Measurements from ENCODE around the gene HDGFL1.

HDGFL1 gene

DNA sequence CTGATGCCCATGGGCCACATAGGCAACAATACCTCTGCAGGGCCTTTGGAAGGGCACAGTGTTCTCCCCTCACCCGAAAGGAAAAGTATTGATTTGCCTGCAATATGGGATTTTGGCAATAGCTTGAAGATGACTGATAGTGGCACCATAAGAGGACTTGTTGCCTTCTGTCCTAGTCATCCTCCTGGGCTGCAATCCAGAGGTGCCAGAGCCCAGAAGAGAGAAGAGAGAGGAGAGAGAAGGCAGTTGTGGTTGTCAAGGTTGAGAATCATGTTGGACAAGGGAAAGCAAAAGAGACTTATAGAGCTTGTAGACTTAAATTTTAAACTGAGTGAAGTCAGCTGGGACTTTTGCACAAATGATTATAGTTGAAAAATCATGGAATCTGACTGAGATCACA lies 14.6 kb downstream of the HDGFL1 start:
- no peak overlapping the region for H3K4me3 ChIP-seq (ENCODE audit: low read depth in 1 of 2, low read length in 2 of 2)
- no peaks in the 10 kb centered on the region for H3K36me3 ChIP-seq (ENCODE audit: control insufficient read depth in 1 of 2, insufficient read depth in 2 of 2, low read length in 2 of 2)
- no peak overlapping the region for H3K27ac ChIP-seq (ENCODE audit: low read depth, low read length)
- H3K27me3 ChIP-seq (ENCODE audit: control insufficient read depth in 1 of 2, insufficient read depth in 2 of 2, low read length in 2 of 2), result no peaks in the 10 kb centered on the region
- no peaks in the 10 kb centered on the region for H3K9me3 ChIP-seq (ENCODE audit: control insufficient read depth in 1 of 2, low read length in 2 of 2)
- no peaks in the 10 kb centered on the region for H3K4me1 ChIP-seq (ENCODE audit: control insufficient read depth in 1 of 2, insufficient read depth in 2 of 2, low read length in 2 of 2)
- no peak overlapping the region for H3K9ac ChIP-seq (ENCODE audit: low read depth in 1 of 2, low read length in 2 of 2)

DNA sequence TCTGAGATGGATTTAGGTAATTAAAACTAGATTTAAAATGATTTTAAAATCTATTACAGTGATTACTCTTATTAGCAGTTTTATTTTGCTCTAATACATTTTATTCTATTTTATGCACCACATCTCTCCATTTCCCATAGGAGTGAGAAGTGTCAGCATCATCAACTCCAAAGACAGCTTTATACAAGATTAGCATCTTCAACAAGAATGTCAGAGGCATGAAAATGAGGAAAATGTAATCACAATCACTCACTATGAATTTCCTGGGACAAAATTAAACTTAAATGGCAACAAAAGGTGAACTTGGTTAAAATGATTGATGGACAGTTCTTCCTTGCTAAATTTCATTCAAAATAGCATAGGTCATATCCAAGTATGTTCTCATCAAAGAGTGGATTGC lies 19.8 kb downstream of the HDGFL1 start:
- no peaks in the 10 kb centered on the region for H3K27me3 ChIP-seq (ENCODE audit: control insufficient read depth in 1 of 2, insufficient read depth in 2 of 2, low read length in 2 of 2)
- H3K4me3 ChIP-seq (ENCODE audit: low read depth in 1 of 2, low read length in 2 of 2), result no peak overlapping the region
- no peaks in the 10 kb centered on the region for H3K36me3 ChIP-seq (ENCODE audit: control insufficient read depth in 1 of 2, insufficient read depth in 2 of 2, low read length in 2 of 2)
- H3K9ac ChIP-seq (ENCODE audit: low read depth in 1 of 2, low read length in 2 of 2), result no peak overlapping the region
- H3K4me1 ChIP-seq (ENCODE audit: control insufficient read depth in 1 of 2, insufficient read depth in 2 of 2, low read length in 2 of 2), result no peaks in the 10 kb centered on the region
- no peaks in the 10 kb centered on the region for H3K9me3 ChIP-seq (ENCODE audit: control insufficient read depth in 1 of 2, low read length in 2 of 2)
- H3K27ac ChIP-seq (ENCODE audit: low read depth, low read length), result no peak overlapping the region

DNA sequence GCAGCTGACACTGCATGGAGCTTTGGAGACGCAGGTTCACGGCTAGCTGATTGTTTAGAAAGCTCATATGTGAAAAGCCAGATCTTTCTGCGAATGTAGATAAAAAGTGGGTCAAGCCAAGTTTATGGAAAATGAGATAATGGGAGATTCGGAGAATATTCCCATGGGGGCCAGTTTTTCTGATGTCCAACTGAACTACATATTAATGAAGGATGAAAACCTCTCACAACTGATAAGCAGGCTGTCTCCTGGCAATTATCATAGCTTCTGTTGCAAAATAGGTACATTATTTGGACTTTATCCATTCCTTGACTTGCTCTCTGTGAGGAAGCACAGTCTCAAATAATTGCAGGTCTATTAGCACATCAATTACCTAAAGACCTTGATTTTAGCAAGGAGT lies 21.1 kb downstream of the HDGFL1 start:
- H3K27me3 ChIP-seq (ENCODE audit: control insufficient read depth in 1 of 2, insufficient read depth in 2 of 2, low read length in 2 of 2), result no peaks in the 10 kb centered on the region
- H3K27ac ChIP-seq (ENCODE audit: low read depth, low read length), result no peak overlapping the region
- H3K4me3 ChIP-seq (ENCODE audit: low read depth in 1 of 2, low read length in 2 of 2), result no peak overlapping the region
- no peaks in the 10 kb centered on the region for H3K36me3 ChIP-seq (ENCODE audit: control insufficient read depth in 1 of 2, insufficient read depth in 2 of 2, low read length in 2 of 2)
- H3K4me1 ChIP-seq (ENCODE audit: control insufficient read depth in 1 of 2, insufficient read depth in 2 of 2, low read length in 2 of 2), result no peaks in the 10 kb centered on the region
- H3K9me3 ChIP-seq (ENCODE audit: control insufficient read depth in 1 of 2, low read length in 2 of 2), result no peaks in the 10 kb centered on the region
- no peak overlapping the region for H3K9ac ChIP-seq (ENCODE audit: low read depth in 1 of 2, low read length in 2 of 2)

DNA sequence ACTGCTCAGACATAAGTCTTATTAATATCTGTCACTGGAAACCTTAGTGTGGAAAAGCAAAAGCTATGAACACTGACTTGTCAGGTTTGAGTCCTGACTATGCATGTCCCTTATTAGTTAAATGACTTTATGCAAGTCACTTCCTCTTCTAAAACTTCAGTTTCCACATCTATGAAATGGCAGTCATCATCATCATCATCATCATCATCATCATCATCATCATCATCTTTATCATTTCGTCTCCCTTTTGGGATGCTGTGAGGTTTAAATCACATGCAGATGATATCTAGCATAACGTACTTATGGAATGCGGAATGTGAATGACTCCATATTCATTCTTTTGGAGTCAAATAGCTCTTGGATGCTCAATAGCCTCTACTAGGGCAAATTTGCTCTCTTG lies 24.5 kb downstream of the HDGFL1 start:
- no peaks in the 10 kb centered on the region for H3K27me3 ChIP-seq (ENCODE audit: control insufficient read depth in 1 of 2, insufficient read depth in 2 of 2, low read length in 2 of 2)
- H3K36me3 ChIP-seq (ENCODE audit: control insufficient read depth in 1 of 2, insufficient read depth in 2 of 2, low read length in 2 of 2), result no peaks in the 10 kb centered on the region
- H3K4me1 ChIP-seq (ENCODE audit: control insufficient read depth in 1 of 2, insufficient read depth in 2 of 2, low read length in 2 of 2), result no peaks in the 10 kb centered on the region
- H3K27ac ChIP-seq (ENCODE audit: low read depth, low read length), result no peak overlapping the region
- H3K9me3 ChIP-seq (ENCODE audit: control insufficient read depth in 1 of 2, low read length in 2 of 2), result no peaks in the 10 kb centered on the region
- no peak overlapping the region for H3K9ac ChIP-seq (ENCODE audit: low read depth in 1 of 2, low read length in 2 of 2)
- no peak overlapping the region for H3K4me3 ChIP-seq (ENCODE audit: low read depth in 1 of 2, low read length in 2 of 2)

GRCh38 chr6:22596011-22596410 lies 26.6 kb downstream of the HDGFL1 start:
- no peaks in the 10 kb centered on the region for H3K27me3 ChIP-seq (ENCODE audit: control insufficient read depth in 1 of 2, insufficient read depth in 2 of 2, low read length in 2 of 2)
- no peak overlapping the region for H3K9ac ChIP-seq (ENCODE audit: low read depth in 1 of 2, low read length in 2 of 2)
- no peaks in the 10 kb centered on the region for H3K36me3 ChIP-seq (ENCODE audit: control insufficient read depth in 1 of 2, insufficient read depth in 2 of 2, low read length in 2 of 2)
- H3K4me1 ChIP-seq (ENCODE audit: control insufficient read depth in 1 of 2, insufficient read depth in 2 of 2, low read length in 2 of 2), result no peaks in the 10 kb centered on the region
- H3K27ac ChIP-seq (ENCODE audit: low read depth, low read length), result no peak overlapping the region
- no peak overlapping the region for H3K4me3 ChIP-seq (ENCODE audit: low read depth in 1 of 2, low read length in 2 of 2)
- no peaks in the 10 kb centered on the region for H3K9me3 ChIP-seq (ENCODE audit: control insufficient read depth in 1 of 2, low read length in 2 of 2)

GRCh38 chr6:22598339-22598738 lies 29.0 kb downstream of the HDGFL1 start:
- H3K27me3 ChIP-seq (ENCODE audit: control insufficient read depth in 1 of 2, insufficient read depth in 2 of 2, low read length in 2 of 2), result no peaks in the 10 kb centered on the region
- no peak overlapping the region for H3K4me3 ChIP-seq (ENCODE audit: low read depth in 1 of 2, low read length in 2 of 2)
- H3K4me1 ChIP-seq (ENCODE audit: control insufficient read depth in 1 of 2, insufficient read depth in 2 of 2, low read length in 2 of 2), result no peaks in the 10 kb centered on the region
- H3K36me3 ChIP-seq (ENCODE audit: control insufficient read depth in 1 of 2, insufficient read depth in 2 of 2, low read length in 2 of 2), result no peaks in the 10 kb centered on the region
- no peaks in the 10 kb centered on the region for H3K9me3 ChIP-seq (ENCODE audit: control insufficient read depth in 1 of 2, low read length in 2 of 2)
- H3K27ac ChIP-seq (ENCODE audit: low read depth, low read length), result no peak overlapping the region
- H3K9ac ChIP-seq (ENCODE audit: low read depth in 1 of 2, low read length in 2 of 2), result no peak overlapping the region

- H3K27ac ChIP-seq (ENCODE audit: low read depth, low read length), result no peak overlapping the region
- no peaks in the 10 kb centered on the region for H3K36me3 ChIP-seq (ENCODE audit: control insufficient read depth in 1 of 2, insufficient read depth in 2 of 2, low read length in 2 of 2)
- H3K4me1 ChIP-seq (ENCODE audit: control insufficient read depth in 1 of 2, insufficient read depth in 2 of 2, low read length in 2 of 2), result no peaks in the 10 kb centered on the region
- H3K9ac ChIP-seq (ENCODE audit: low read depth in 1 of 2, low read length in 2 of 2), result no peak overlapping the region
- H3K27me3 ChIP-seq (ENCODE audit: control insufficient read depth in 1 of 2, insufficient read depth in 2 of 2, low read length in 2 of 2), result no peaks in the 10 kb centered on the region
- no peak overlapping the region for H3K4me3 ChIP-seq (ENCODE audit: low read depth in 1 of 2, low read length in 2 of 2)
- no peaks in the 10 kb centered on the region for H3K9me3 ChIP-seq (ENCODE audit: control insufficient read depth in 1 of 2, low read length in 2 of 2)
Measured at GRCh38 chr6:22600059-22600458, 30.7 kb downstream of the HDGFL1 start.

DNA sequence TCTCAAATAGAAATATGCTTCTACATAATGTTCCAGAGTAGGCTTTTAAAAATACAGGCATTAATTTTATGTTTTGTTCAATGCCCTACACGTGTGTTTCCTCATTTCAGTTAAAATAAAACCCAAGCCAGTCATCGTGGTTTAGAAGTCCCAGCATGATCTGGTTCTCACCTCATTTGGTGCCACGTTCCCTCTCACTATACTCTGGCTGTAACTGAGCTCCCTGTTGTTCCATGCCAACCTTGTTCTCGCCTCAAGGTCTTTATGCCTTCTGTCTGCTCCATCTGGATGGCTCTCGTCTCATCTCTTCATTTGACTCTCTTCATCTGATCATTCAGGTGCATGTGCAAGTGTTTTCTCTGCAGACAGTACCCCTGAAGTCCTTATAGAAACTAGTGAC lies 32.6 kb downstream of the HDGFL1 start:
- Histone ChIP-seq H3K27me3 (ENCODE audit: control insufficient read depth in 1 of 2, insufficient read depth in 2 of 2, low read length in 2 of 2) (no peaks in the 10 kb centered on the region), H3K27ac (ENCODE audit: low read depth, low read length) (no peak overlapping the region), H3K9me3 (ENCODE audit: control insufficient read depth in 1 of 2, low read length in 2 of 2) (no peaks in the 10 kb centered on the region), H3K4me3 (ENCODE audit: low read depth in 1 of 2, low read length in 2 of 2) (no peak overlapping the region), H3K36me3 (ENCODE audit: control insufficient read depth in 1 of 2, insufficient read depth in 2 of 2, low read length in 2 of 2) (no peaks in the 10 kb centered on the region), H3K9ac (ENCODE audit: low read depth in 1 of 2, low read length in 2 of 2) (no peak overlapping the region), H3K4me1 (ENCODE audit: control insufficient read depth in 1 of 2, insufficient read depth in 2 of 2, low read length in 2 of 2) (no peaks in the 10 kb centered on the region)

DNA sequence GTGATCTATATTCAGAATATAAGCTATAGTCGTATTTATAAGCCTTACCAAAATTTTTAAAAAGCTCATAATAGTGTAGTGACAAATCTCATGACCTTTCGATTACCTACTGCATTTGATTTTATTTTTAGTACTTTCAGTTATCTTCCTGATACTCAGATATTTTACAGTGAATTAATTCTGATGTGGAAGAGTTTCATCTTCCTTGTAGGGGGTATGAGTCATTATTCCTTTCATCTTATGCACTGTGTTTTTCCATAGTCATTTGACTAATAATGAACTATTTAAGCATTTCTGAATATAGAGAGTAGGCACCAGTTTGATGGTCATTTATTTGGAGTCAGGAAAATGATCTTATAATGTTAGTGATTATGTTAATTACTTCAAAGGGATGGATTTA lies 36.4 kb downstream of the HDGFL1 start:
- Histone ChIP-seq H3K27ac (ENCODE audit: low read depth, low read length) (no peak overlapping the region), H3K36me3 (ENCODE audit: control insufficient read depth in 1 of 2, insufficient read depth in 2 of 2, low read length in 2 of 2) (no peaks in the 10 kb centered on the region), H3K4me3 (ENCODE audit: low read depth in 1 of 2, low read length in 2 of 2) (no peak overlapping the region), H3K4me1 (ENCODE audit: control insufficient read depth in 1 of 2, insufficient read depth in 2 of 2, low read length in 2 of 2) (no peaks in the 10 kb centered on the region), H3K9ac (ENCODE audit: low read depth in 1 of 2, low read length in 2 of 2) (no peak overlapping the region), H3K9me3 (ENCODE audit: control insufficient read depth in 1 of 2, low read length in 2 of 2) (no peaks in the 10 kb centered on the region), H3K27me3 (ENCODE audit: control insufficient read depth in 1 of 2, insufficient read depth in 2 of 2, low read length in 2 of 2) (no peaks in the 10 kb centered on the region)

DNA sequence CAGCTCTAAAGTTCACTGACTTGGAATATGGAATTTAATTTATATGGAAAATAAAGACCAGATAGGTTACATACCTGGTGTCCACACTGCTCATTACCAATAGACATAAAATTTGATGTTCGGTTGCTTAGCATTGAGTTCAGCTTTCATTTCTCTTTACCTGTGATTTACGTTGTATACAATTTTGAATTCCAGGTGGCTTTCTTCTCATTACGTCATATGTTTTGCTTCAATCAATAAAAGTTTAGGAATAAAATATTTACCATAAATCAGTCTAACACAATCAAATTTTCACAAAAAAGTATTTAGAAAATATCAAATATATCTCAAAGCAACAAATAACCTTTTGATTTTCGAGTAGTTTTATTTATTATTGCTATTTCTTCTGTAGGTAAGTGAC lies 40.8 kb downstream of the HDGFL1 start:
- Histone ChIP-seq H3K4me3 (ENCODE audit: low read depth in 1 of 2, low read length in 2 of 2) (no peak overlapping the region), H3K4me1 (ENCODE audit: control insufficient read depth in 1 of 2, insufficient read depth in 2 of 2, low read length in 2 of 2) (no peaks in the 10 kb centered on the region), H3K9me3 (ENCODE audit: control insufficient read depth in 1 of 2, low read length in 2 of 2) (no peaks in the 10 kb centered on the region), H3K36me3 (ENCODE audit: control insufficient read depth in 1 of 2, insufficient read depth in 2 of 2, low read length in 2 of 2) (no peaks in the 10 kb centered on the region), H3K27me3 (ENCODE audit: control insufficient read depth in 1 of 2, insufficient read depth in 2 of 2, low read length in 2 of 2) (no peaks in the 10 kb centered on the region), H3K9ac (ENCODE audit: low read depth in 1 of 2, low read length in 2 of 2) (no peak overlapping the region), H3K27ac (ENCODE audit: low read depth, low read length) (no peak overlapping the region)

GRCh38 chr6:22612236-22612635 lies 42.9 kb downstream of the HDGFL1 start:
- no peak overlapping the region for H3K4me3 ChIP-seq (ENCODE audit: low read depth in 1 of 2, low read length in 2 of 2)
- H3K27ac ChIP-seq (ENCODE audit: low read depth, low read length), result no peak overlapping the region
- no peaks in the 10 kb centered on the region for H3K27me3 ChIP-seq (ENCODE audit: control insufficient read depth in 1 of 2, insufficient read depth in 2 of 2, low read length in 2 of 2)
- H3K9me3 ChIP-seq (ENCODE audit: control insufficient read depth in 1 of 2, low read length in 2 of 2), result no peaks in the 10 kb centered on the region
- no peak overlapping the region for H3K9ac ChIP-seq (ENCODE audit: low read depth in 1 of 2, low read length in 2 of 2)
- H3K4me1 ChIP-seq (ENCODE audit: control insufficient read depth in 1 of 2, insufficient read depth in 2 of 2, low read length in 2 of 2), result no peaks in the 10 kb centered on the region
- no peaks in the 10 kb centered on the region for H3K36me3 ChIP-seq (ENCODE audit: control insufficient read depth in 1 of 2, insufficient read depth in 2 of 2, low read length in 2 of 2)
